SU-DHL-6 (cell line): ENCODE data around the gene BRD8.
"Not testable (repeated sequence)": the region's sequence is repeated elsewhere in the genome, so short reads cannot be mapped to it uniquely, and the experiment has no call there.

Source experiments
- H2AFZ ChIP-seq: fragments of 200-600 bp; sonication (generic); 2 replicates; pipeline ENCODE4 v1.6.1; 2014; ENCODE audit warnings: low read depth, mild to moderate bottlenecking, moderate library complexity, mixed read lengths, antibody characterized with exemption, low read length; ENCODE audit not compliant: severe bottlenecking
- H3F3A ChIP-seq: fragments of 200-600 bp; shearing (Covaris generic); 2 replicates; pipeline ENCODE4 v1.6.0; 2016; ENCODE audit warnings: antibody characterized with exemption, mild to moderate bottlenecking; ENCODE audit not compliant: insufficient read depth
- H3K27ac ChIP-seq: fragments of 200-600 bp; sonication (generic); 2 replicates; pipeline ENCODE4 v1.5.1; 2016; ENCODE audit warnings: low read depth, mild to moderate bottlenecking, low read length, moderate library complexity, mixed read lengths
- H3K27me3 ChIP-seq: fragments of 200-600 bp; sonication (generic), shearing (Covaris generic); 2 replicates; pipeline ENCODE4 v1.6.0; 2014; ENCODE audit warnings: mild to moderate bottlenecking, low read length
- H3K36me3 ChIP-seq: fragments of 200-600 bp; sonication (generic); 2 replicates; pipeline ENCODE4 v1.6.1; 2014; ENCODE audit warnings: mild to moderate bottlenecking, low read length, mixed read lengths
- H3K4me2 ChIP-seq: fragments of 300-600, 200-600 bp; shearing (Covaris generic), sonication (generic); 2 replicates; pipeline ENCODE4 v1.6.0; 2014; ENCODE audit warnings: low read length, low read depth, mild to moderate bottlenecking; ENCODE audit not compliant: poor library complexity, severe bottlenecking
- H3K4me3 ChIP-seq: fragments of 200-600 bp; sonication (generic); 2 replicates; pipeline ENCODE4 v1.5.1; 2014; ENCODE audit warnings: antibody characterized with exemption, low read length, mild to moderate bottlenecking, mixed read lengths; ENCODE audit not compliant: insufficient read depth, poor library complexity, severe bottlenecking
- H3K79me2 ChIP-seq: fragments of 200-600 bp; sonication (generic); 2 replicates; pipeline ENCODE4 v1.6.1; 2014; ENCODE audit warnings: mild to moderate bottlenecking, low read length, moderate library complexity; ENCODE audit not compliant: insufficient read depth
- H3K9ac ChIP-seq: fragments of 200-600 bp; sonication (generic); 2 replicates; pipeline ENCODE4 v1.7.0; 2014; ENCODE audit warnings: mild to moderate bottlenecking, low read length
- H3K9me2 ChIP-seq: fragments of 200-600 bp; sonication (generic); replicated peaks from 2 replicates; pipeline ENCODE4 v1.6.1; 2014; ENCODE audit warnings: low read length; ENCODE audit not compliant: insufficient read depth
- H3K9me3 ChIP-seq: fragments of 200-600 bp; sonication (generic); 2 replicates; pipeline ENCODE4 v1.6.1; 2014; ENCODE audit warnings: low read length, mixed read lengths; ENCODE audit not compliant: insufficient read depth
- H4K20me1 ChIP-seq: fragments of 200-600 bp; sonication (generic); 2 replicates; pipeline ENCODE4 v1.6.1; 2014; ENCODE audit warnings: low read depth, mild to moderate bottlenecking, antibody characterized with exemption, low read length, moderate library complexity, mixed read lengths
- CTCF ChIP-seq: fragments of 200-600 bp; sonication (generic); IDR thresholded peaks from one replicate; pipeline ENCODE4 v1.5.1; 2017; ENCODE audit warnings: antibody characterized with exemption, mild to moderate bottlenecking, low read length, moderate library complexity; ENCODE audit not compliant: insufficient read depth, poor library complexity, severe bottlenecking
- EZH2phosphoT487 ChIP-seq: fragments of 200-600 bp; sonication (generic), shearing (Covaris generic); conservative IDR thresholded peaks from 2 replicates; pipeline ENCODE4 v1.6.1; 2018; ENCODE audit warnings: mild to moderate bottlenecking, antibody characterized with exemption, low read length, moderate library complexity, mixed read lengths

Gene BRD8

GRCh38 chr5:138148811-138149210, 29.6 kb downstream of the BRD8 start:
- no peaks in the 10 kb centered on the region for H3K9me3 ChIP-seq
- H3K36me3 ChIP-seq = no peaks in the 10 kb centered on the region
- H4K20me1 ChIP-seq = no peaks in the 10 kb centered on the region
- H3K4me2 ChIP-seq = no peak overlapping the region
- no peak overlapping the region for H3K9ac ChIP-seq
- TF ChIP-seq CTCF (no peak), EZH2phosphoT487 (no peak)
- H2AFZ ChIP-seq = no peak overlapping the region
- H3K4me3 ChIP-seq = no peak overlapping the region
- H3K27me3 ChIP-seq = no peaks in the 10 kb centered on the region
- H3K79me2 ChIP-seq = no peaks in the 10 kb centered on the region
- H3K27ac ChIP-seq = no peak overlapping the region
- H3F3A ChIP-seq = no peaks in the 10 kb centered on the region
- no peaks in the 10 kb centered on the region for H3K9me2 ChIP-seq

GRCh38 chr5:138143578-138143977, 34.9 kb downstream of the BRD8 start:
- H3K4me3 ChIP-seq, H3K79me2 ChIP-seq, H3K9ac ChIP-seq, H3K27ac ChIP-seq, H3K9me2 ChIP-seq, H4K20me1 ChIP-seq, H3K9me3 ChIP-seq, H3K27me3 ChIP-seq, H3K36me3 ChIP-seq, H3F3A ChIP-seq, H2AFZ ChIP-seq, H3K4me2 ChIP-seq: not testable (repeated sequence)

- no peak overlapping the region for H3K9ac ChIP-seq
- H3K4me3 ChIP-seq = no peak overlapping the region
- no peaks in the 10 kb centered on the region for H3K27me3 ChIP-seq
- H3K9me3 ChIP-seq = no peaks in the 10 kb centered on the region
- H3K36me3 ChIP-seq = no peaks in the 10 kb centered on the region
- H3K4me2 ChIP-seq = no peak overlapping the region
- TF ChIP-seq EZH2phosphoT487 = no peak
- no peak for TF ChIP-seq CTCF
- H3K27ac ChIP-seq = no peak overlapping the region
- no peaks in the 10 kb centered on the region for H4K20me1 ChIP-seq
- no peak overlapping the region for H2AFZ ChIP-seq
- H3K9me2 ChIP-seq = no peaks in the 10 kb centered on the region
- no peaks in the 10 kb centered on the region for H3K79me2 ChIP-seq
- no peaks in the 10 kb centered on the region for H3F3A ChIP-seq
Measured at GRCh38 chr5:138141734-138142133, 36.7 kb downstream of the BRD8 start.

- no peaks in the 10 kb centered on the region for H3K36me3 ChIP-seq
- no peak overlapping the region for H3K4me2 ChIP-seq
- no peak overlapping the region for H3K4me3 ChIP-seq
- H3K27ac ChIP-seq = no peak overlapping the region
- H3K9me2 ChIP-seq = no peaks in the 10 kb centered on the region
- TF ChIP-seq EZH2phosphoT487 = no peak
- H3K79me2 ChIP-seq = no peaks in the 10 kb centered on the region
- H2AFZ ChIP-seq = no peak overlapping the region
- H3K9ac ChIP-seq = no peak overlapping the region
- no peaks in the 10 kb centered on the region for H3K9me3 ChIP-seq
- H4K20me1 ChIP-seq = no peaks in the 10 kb centered on the region
- H3F3A ChIP-seq = no peaks in the 10 kb centered on the region
- no peaks in the 10 kb centered on the region for H3K27me3 ChIP-seq
Measured at GRCh38 chr5:138140268-138140667, 38.2 kb downstream of the BRD8 start.
